A673 (cell line): ENCODE results near the gene ABCF3.
"Not testable (repeated sequence)": the region's sequence is repeated elsewhere in the genome, so short reads cannot be mapped to it uniquely, and the experiment has no call there.

Experiments used
- EZH2 ChIP-seq: fragments of 200-600 bp; sonication (generic); IDR thresholded peaks from 2 replicates; pipeline ENCODE4 v1.6.1; 2017; ENCODE audit warnings: borderline replicate concordance, low read depth, mild to moderate bottlenecking, mixed read lengths, antibody characterized with exemption, low read length; ENCODE audit not compliant: poor library complexity, severe bottlenecking
- TF ChIP-seq, protein P1 (sequence below): fragments of 300-800, 200-600 bp; sonication (generic); conservative IDR thresholded peaks from 2 replicates; pipeline ENCODE4 v1.5.1; 2017; ENCODE audit warnings: low read depth, mild to moderate bottlenecking, antibody characterized with exemption, low read length, moderate library complexity, mixed read lengths

DNA sequence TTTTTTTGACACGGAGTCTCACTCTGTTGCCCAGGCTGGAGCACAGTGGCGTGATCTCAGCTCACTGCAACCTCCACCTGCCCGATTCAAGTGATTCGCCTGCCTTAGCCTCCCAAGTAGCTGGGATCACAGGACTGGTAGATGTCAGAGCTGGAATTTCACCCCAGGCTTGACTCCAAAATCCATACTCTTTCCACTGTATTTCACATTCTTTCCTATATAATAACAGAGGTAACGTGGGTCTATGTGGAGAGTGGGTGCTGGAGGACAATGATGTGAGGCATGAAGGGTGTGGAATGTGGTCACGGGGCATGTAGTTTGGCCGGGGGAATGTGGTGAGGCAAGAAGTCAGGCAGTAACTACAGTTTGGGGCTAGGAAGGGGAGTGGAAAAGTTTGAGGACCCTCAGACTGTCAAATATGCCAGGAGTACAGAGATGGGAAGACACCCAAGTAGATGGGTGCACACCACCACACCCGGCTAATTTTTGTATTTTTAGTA is 23.4 kb upstream of the ABCF3 start:
- TF ChIP-seq, protein P1, sequence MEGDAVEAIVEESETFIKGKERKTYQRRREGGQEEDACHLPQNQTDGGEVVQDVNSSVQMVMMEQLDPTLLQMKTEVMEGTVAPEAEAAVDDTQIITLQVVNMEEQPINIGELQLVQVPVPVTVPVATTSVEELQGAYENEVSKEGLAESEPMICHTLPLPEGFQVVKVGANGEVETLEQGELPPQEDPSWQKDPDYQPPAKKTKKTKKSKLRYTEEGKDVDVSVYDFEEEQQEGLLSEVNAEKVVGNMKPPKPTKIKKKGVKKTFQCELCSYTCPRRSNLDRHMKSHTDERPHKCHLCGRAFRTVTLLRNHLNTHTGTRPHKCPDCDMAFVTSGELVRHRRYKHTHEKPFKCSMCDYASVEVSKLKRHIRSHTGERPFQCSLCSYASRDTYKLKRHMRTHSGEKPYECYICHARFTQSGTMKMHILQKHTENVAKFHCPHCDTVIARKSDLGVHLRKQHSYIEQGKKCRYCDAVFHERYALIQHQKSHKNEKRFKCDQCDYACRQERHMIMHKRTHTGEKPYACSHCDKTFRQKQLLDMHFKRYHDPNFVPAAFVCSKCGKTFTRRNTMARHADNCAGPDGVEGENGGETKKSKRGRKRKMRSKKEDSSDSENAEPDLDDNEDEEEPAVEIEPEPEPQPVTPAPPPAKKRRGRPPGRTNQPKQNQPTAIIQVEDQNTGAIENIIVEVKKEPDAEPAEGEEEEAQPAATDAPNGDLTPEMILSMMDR: not testable (repeated sequence)
- not testable (repeated sequence) for TF ChIP-seq EZH2
